ENCODE measurements around the gene GPR132. TPM values are rescaled to one million over a fixed set of nuclear protein-coding genes. Genes with fewer than 3 reads are reported as not detected.

GPR132 gene
- total and polyA plus RNA-seq, 8 donors = under 0.01 to 11.1 (median 1.3) TPM

DNA sequence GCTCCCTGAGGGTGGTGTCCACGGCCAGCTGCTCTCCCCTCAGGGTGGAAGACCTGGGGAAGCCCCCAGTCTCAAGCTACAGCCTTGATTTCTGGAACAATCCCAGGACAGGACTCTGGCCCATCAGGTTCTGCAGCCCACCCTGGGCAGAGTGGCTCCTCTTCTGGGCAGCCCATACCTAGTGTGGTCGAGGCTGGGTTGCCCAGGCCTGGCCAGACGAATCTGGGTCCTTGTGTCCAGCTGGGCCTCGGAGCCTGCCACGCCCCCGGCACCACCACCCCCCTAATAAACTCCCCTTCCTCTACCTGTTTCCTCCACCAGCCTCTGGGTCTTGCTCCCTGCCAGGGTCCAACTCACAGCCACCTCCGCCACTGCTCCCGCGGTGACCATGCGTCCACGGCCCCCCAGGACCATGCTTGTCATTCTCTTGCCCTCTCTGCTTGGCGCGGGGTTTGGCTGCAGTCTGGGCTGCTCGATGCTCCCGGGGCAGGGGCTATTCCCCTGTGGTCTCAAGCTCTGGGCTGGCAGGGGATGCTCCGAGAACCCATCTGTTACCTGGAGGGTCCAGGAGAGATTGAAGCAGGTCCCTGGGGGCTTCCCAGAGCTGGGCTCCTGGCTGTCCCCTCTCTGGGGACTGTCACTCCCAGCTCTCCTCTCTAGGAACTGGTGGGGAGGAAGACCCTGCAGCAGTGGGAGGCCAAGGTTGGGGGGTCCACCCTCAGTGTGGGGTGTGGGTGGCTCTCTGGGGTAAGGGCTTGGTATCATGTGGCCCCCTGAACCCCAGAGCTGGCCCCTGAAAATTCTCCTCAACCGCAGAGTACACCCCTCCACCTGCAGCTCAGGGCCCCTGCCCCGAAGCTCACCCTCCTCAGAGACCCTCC lies 8.7 kb upstream of the GPR132 start:
- intact Hi-C loops (cut with DNase I; ENCODE audit: low total_unique reads) = no loop called here
- Histone ChIP-seq H3K27me3 (peaks cover 0 to 87% (median 35%) of the 10 kb centered on the region in 3 donors), H3K36me3 (no peaks in the 10 kb centered on the region), H3K4me1 (peaks cover 0 to 46% (median 13%) of the 10 kb centered on the region in 4 donors), H3K27ac (no peak overlapping the region), H3K9me3 (no peaks in the 10 kb centered on the region), H3K4me3 (no peak overlapping the region)
- DNase-seq = no peak
- no peak for TF ChIP-seq POLR2A (IDR thresholded peaks at IDR 0.05)
- TF ChIP-seq EP300 (IDR thresholded peaks at IDR 0.05) = no peak
- TF ChIP-seq, protein P1, sequence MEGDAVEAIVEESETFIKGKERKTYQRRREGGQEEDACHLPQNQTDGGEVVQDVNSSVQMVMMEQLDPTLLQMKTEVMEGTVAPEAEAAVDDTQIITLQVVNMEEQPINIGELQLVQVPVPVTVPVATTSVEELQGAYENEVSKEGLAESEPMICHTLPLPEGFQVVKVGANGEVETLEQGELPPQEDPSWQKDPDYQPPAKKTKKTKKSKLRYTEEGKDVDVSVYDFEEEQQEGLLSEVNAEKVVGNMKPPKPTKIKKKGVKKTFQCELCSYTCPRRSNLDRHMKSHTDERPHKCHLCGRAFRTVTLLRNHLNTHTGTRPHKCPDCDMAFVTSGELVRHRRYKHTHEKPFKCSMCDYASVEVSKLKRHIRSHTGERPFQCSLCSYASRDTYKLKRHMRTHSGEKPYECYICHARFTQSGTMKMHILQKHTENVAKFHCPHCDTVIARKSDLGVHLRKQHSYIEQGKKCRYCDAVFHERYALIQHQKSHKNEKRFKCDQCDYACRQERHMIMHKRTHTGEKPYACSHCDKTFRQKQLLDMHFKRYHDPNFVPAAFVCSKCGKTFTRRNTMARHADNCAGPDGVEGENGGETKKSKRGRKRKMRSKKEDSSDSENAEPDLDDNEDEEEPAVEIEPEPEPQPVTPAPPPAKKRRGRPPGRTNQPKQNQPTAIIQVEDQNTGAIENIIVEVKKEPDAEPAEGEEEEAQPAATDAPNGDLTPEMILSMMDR (IDR thresholded peaks at IDR 0.05) = no peak
- no peak for TF ChIP-seq POLR2AphosphoS5 (IDR thresholded peaks at IDR 0.05)
- 84 to 92% (median 87%) methylated on average over 17 to 18 of the region's 18 CpGs for WGBS, 5 donors

DNA sequence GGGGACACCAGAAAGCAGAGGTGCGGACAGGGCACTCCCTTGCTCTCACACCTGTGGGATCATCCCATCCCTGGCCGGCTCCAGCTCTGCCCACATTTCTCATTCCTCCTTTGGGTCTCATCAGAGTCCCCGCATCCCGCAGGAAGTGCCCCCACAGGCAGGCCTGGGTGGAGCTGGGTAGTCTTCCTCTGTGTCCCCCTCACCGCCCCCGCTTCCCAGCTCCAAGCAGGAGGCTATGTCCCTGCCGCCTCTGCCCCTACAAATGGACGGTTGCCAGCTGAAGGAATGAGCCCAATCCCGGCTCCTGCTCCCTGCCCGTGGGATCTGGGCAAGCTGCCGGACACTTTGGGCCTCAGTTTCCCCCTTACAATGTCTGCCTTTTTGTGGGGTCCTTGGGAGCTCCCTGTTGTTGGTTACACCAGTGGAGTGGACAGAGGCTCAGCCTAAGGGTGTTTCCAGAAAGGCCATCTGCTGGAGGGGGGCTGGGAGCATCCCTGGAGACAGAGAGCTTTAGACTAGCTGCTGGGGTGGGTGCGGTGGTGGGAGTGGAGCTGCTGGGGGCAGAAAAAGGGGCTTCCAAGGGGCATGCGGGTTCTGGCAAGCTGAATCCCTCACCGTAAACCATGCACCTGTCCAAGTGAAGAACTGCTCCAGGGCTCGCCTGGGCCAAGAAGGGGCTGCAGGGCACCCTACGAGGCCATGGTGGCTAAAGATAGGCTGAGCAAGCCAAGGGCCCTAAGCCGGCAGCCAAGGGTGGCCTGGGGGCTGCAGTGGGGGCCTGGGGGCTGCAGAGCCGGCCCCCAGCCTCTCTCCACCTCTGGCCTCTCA lies 7.9 kb upstream of the GPR132 start:
- no peaks in the 10 kb centered on the region for H3K9me3 ChIP-seq
- TF ChIP-seq, protein P1 (IDR thresholded peaks at IDR 0.05) = no peak
- TF ChIP-seq POLR2AphosphoS5 (IDR thresholded peaks at IDR 0.05) = no peak
- no peak for TF ChIP-seq POLR2A (IDR thresholded peaks at IDR 0.05)
- TF ChIP-seq EP300 (IDR thresholded peaks at IDR 0.05) = no peak
- intact Hi-C loops (cut with DNase I; ENCODE audit: low total_unique reads) = no loop called here
- H3K27ac ChIP-seq = no peak overlapping the region
- WGBS, 5 donors = 81 to 89% (median 86%) methylated on average over 16 to 18 of the region's 18 CpGs
- H3K4me3 ChIP-seq = no peak overlapping the region
- DNase-seq = no peak
- peaks cover 0 to 93% (median 35%) of the 10 kb centered on the region in 3 donors for H3K27me3 ChIP-seq
- no peaks in the 10 kb centered on the region for H3K36me3 ChIP-seq
- H3K4me1 ChIP-seq = peaks cover 0 to 48% (median 13%) of the 10 kb centered on the region in 4 donors

DNA sequence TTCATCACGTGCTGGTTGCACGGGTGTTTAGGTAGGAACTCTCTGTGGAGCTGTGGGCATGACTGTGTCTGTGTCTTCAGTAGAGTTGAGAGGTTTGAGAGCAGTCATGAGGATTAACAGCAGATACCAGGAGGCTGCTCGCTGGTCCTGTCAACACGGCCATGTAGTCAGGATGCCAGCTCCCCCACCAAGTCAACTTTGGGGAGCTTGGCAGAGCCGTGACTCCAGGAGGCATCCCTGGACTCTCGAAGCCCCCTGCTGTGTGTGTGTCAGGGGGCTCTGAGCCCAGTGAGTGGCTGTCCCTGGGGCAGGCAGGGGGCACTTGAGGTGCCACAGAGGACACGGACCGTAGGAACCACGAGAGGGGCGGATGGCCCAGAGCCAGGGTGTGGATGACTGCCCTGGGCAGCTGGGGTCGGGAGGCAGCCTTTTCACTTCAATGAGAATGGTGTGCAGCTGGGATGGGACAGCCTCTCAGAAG lies 7.2 kb upstream of the GPR132 start:
- H3K36me3 ChIP-seq = no peaks in the 10 kb centered on the region
- TF ChIP-seq EP300 (IDR thresholded peaks at IDR 0.05) = no peak
- TF ChIP-seq POLR2A (IDR thresholded peaks at IDR 0.05) = no peak
- TF ChIP-seq POLR2AphosphoS5 (IDR thresholded peaks at IDR 0.05) = no peak
- intact Hi-C loops (cut with DNase I; ENCODE audit: low total_unique reads) = no loop called here
- DNase-seq = no peak
- H3K4me1 ChIP-seq = peaks cover 0 to 52% (median 16%) of the 10 kb centered on the region in 4 donors
- WGBS, 5 donors = 73 to 80% (median 76%) methylated on average over 11 of the region's 11 CpGs
- H3K4me3 ChIP-seq = no peak overlapping the region
- H3K27ac ChIP-seq = no peak overlapping the region
- H3K9me3 ChIP-seq = no peaks in the 10 kb centered on the region
- peaks cover 0 to 96% (median 35%) of the 10 kb centered on the region in 3 donors for H3K27me3 ChIP-seq

DNA sequence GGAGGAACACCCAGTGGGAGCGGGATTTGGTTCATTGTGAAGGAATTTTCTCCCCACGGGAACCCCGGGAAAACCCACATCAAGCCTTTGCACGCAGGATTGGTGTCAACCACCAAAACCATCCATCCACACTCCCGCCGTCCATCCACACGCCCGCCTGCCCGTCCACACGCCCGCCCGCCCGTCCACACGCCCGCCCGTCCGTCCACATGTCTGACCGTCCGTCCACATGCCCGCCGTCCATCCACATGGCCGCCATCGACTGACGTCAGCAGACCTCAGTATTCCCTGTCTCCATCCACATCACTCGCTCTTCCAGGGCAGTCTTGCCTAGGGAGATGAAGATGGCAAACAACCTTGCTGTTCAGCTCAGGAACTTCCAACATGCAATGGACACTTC lies 6.7 kb upstream of the GPR132 start:
- no peak for DNase-seq
- Histone ChIP-seq H3K36me3 (no peaks in the 10 kb centered on the region), H3K27ac (no peak overlapping the region), H3K4me1 (peaks cover 0 to 57% (median 18%) of the 10 kb centered on the region in 4 donors), H3K27me3 (peaks cover 0 to 93% (median 35%) of the 10 kb centered on the region in 3 donors), H3K4me3 (no peak overlapping the region), H3K9me3 (no peaks in the 10 kb centered on the region)
- whole genome bisulfite sequencing, 5 donors = 89 to 93% (median 91%) methylated on average over 25 of the region's 25 CpGs
- TF ChIP-seq POLR2AphosphoS5 (IDR thresholded peaks at IDR 0.05) (no peak), EP300 (IDR thresholded peaks at IDR 0.05) (no peak), POLR2A (IDR thresholded peaks at IDR 0.05) (no peak)
- TF ChIP-seq, protein P1 (IDR thresholded peaks at IDR 0.05) = no peak
- intact Hi-C loops (cut with DNase I; ENCODE audit: low total_unique reads) = no loop called here

Measured in stomach (tissue), 9 donors.